GM18858 (cell line): Measurements from ENCODE around the gene SH3BP5L.

ENCODE experiments used
- ATAC-seq: cut with Tn5 transposase; IDR thresholded peaks from one replicate; pipeline ENCODE4 v1.9.1; 2021; ENCODE audit not compliant: unreplicated experiment

Gene SH3BP5L

DNA sequence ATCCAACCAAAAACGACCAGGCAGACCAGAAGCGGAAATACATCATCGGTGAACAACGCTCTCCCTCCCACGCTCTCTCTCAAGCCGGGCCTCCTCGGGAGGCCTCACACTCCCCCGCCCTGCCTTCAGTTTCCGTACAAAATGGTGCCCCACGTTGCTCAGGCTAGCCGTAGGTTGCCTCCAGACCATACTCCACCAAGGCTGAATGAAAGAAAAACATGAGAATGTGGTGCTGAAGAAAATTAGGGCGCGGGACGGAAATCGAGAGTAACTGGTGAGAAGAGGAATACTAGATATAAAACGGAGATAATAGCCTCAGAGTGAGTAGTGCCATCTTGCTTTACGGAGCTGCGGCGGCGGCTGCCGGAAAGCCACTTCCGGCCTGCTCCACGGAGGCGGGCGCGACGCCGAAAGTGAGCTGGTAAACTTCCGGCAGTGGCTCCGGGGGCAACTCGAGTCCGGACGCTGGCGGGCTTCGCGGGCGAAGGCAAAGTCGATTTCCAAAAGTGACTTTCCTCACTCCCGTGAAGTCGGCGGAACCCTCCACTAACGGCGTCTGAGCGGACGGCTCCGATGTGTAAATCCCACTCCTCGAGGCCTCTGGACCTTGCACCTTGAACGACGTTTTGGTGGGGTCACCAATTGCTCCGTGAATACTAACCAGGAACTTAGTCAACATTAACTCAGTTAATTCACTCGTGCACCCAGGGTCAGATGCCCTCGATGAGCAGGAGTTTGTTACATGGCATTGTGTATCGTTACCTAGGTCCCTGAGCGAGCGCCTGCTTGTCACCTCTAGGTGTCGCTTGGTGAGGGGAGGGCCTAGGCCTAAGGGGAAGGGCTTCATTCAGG is at the start of gene SH3BP5L:
TSS of gene SH3BP5L (minus strand) at position 7 of the 852 bp plus-strand sequence. CDS start 980 bp downstream, outside the sequence.
- peak; percentile 88 for ATAC-seq

DNA sequence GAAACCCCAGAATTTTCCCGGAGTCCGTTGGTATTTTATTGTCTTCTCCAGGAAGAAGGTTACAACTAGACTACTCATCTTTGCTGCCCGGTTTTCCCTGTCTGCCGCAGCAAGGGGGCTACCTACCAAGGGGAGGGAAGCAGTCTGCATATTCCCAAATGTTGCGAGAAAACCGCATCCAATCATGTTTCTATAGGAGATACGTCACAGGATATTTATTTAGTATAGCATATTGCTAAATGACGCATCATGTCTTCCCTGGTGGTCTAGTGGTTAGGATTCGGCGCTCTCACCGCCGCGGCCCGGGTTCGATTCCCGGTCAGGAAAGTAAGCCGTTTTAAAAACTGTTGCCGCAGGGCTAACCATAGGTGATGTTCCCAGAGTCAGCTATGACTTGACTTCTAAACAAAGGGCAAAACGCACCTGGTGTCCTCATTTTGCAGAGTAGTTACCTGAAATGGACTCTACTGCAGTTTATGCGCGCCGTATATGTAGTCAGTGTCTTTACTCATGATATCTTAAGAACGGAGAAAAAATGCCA is 48.3 kb upstream of the SH3BP5L start:
- peak; percentile 51 for ATAC-seq

DNA sequence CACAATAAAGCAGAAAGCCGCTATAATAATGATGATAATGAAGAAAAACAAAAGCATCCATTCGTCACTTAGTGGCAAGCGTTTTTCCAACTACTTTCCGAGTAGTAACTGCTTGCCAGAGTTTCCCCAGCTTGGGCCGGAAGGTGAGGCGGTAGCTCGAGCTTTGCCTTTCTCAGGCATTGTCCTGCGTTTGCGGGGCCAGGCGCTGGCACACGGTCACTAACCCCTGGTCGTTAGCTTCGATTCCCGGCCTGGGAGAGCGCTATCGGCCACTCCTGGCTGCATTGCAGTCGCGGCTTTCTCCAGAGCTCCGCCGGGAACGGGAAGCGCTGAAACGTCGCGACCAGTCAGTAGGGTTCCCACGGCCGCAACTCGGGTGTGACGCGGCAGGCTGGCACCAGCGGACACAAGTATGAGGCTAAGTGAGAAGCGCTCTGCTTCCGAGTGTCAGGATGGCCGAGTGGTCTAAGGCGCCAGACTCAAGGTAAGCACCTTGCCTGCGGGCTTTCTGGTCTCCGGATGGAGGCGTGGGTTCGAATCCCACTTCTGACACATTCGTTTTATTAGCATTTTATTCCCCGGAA is 47.8 kb upstream of the SH3BP5L start:
- ATAC-seq, result peak; percentile 60

DNA sequence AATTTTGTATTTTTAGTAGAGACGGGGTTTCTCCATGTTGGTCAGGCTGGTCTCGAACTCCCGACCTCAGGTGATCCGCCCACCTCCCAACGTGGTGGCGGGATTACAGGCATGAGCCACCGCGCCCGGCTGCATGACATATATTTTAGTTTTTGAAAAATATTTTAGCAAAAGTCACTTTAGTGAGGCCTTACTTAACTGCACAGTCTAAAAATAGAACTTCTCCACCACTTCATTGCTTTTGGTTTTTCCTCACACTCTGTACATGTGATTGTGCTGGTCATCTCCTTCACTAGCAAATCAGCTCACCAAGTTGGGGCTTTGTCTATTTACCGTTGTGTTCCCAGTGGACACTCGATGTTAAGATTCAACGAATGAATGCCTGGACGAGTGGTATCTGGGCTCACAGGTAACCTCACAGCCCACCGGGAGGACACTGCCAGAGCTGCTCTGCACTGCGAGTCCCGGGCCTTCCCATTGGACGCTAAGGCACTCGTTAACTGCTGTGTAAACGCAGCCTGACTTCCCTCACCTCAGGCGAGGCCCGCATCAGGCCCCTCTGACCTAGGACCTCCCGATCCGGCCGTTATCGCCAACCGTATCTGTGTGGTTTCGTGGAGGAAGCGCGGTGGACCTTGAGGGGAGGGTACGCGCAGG is 47.2 kb upstream of the SH3BP5L start:
- peak; percentile 22 for ATAC-seq

DNA sequence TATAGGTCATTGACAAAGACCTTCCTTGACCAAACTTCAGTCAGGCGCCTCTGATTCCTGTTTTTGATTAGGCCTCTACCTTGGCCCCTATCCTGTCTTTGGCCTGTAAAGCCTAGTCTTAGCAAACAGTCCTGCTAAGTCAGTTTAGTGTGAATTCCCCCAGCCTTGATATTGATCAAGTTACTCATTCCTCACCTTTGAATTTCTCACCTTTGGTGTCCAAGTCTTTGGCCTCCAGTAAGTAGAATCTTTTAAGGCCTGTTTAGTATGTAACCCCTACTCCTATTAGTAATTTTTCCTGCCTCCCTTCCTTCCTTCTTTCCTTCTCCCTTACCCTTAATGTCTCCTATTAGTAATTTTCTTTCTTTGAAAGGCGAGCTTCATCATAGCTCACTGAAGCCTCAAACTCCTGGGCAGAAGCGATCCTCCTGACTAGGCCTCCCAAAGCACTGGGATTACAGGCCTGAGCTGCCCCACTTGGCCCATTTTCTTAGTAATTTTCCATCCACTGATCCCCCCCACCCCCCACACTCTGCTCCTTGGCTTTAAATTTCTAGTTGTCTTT is 46.2 kb upstream of the SH3BP5L start:
- ATAC-seq, result no peak

DNA sequence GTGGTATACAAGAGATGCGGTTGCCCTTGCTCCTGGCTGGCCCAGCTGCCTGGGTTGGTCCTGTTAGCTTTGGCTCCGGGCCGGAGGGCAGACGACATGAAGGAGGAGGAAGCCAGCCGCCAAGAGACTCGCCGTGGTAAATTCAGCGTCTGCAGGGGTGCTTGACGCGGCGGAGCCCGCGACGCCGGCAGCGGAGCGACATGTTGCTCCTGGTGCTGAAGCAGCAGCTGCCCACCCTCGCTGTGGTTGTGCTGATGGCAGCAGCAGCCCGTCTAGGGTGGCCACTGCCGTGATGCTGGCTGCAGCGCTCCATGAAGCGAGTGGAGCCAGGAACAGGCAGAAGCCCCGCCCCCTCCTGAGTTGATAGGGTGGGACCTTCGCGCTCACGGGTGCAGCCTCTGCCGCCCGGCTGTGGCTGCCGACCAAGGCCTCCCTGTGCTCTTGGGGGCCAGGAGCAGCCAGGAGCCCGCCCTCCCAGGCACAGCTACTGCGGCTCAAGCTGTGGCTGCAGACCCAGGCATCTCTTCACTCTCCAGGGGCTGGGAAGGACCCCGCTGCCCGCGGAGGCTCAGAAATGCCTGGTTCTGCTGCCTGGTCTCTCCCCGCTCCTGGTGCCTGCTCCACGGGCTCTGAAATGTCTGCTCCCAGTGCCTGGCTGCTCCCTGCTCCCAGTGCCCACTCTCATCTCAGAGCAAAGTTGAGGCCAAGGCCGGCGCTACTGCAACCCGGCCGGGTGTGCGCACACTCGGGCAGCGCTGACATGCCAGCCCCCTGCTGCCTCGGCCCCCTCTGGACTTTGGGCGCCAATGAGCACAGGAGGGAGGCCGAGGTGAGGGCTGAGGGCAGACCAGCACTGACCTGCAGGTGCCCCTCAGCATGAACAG is 37.5 kb upstream of the SH3BP5L start:
- ATAC-seq, result peak; percentile 44

DNA sequence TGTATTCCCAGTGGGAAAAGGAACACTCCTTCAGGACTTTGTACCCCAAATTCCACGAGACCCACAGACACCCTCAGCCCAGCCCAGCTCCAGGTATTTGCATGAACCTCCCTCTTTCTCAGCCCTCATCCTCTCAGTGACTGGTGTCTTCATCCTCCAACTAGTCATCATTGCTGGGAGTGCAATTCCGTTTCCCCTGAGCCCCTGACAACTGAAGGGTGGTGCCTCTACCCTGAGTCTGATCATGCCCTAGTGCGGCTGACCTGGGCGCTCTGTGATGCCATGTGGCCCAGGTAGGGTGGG is 36.9 kb upstream of the SH3BP5L start:
- peak; percentile 0 for ATAC-seq

DNA sequence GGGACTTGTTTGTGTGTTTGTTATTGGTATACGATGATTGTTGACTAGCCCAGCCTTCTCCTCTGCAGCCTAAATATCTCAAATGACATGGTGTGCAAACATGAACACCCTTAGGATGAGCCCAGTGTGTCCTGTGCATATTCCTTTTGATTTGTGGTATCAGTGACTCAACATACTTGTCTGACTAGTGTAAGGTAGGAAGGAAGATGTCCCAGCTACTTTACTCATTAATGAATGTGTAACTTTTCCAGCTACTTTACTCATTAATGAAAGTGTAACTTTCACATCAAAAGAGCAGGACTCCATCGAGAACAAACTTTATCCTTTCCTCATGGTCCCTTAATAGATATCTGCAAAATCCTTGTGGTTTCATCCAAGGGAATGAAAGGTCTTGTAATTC is 35.9 kb upstream of the SH3BP5L start:
- ATAC-seq, result no peak

DNA sequence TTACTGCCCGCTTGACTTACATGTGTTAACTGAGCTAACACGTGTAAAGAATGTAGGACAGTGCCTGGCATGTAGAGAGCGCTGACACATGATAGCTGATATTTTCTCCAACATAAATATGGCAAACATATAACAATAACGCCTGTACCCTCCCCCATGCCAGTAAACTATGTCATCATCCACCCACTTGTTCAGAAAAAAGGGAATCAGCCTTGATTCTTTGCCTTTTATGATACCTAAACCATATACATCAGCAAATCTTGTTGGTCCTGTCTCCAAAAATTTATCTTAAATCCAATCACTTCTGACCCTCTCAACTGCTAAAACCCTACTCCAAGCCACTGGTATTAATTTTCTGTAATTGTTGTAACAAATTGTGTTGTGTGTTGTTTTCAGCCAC is 34.3 kb upstream of the SH3BP5L start:
- no peak for ATAC-seq

DNA sequence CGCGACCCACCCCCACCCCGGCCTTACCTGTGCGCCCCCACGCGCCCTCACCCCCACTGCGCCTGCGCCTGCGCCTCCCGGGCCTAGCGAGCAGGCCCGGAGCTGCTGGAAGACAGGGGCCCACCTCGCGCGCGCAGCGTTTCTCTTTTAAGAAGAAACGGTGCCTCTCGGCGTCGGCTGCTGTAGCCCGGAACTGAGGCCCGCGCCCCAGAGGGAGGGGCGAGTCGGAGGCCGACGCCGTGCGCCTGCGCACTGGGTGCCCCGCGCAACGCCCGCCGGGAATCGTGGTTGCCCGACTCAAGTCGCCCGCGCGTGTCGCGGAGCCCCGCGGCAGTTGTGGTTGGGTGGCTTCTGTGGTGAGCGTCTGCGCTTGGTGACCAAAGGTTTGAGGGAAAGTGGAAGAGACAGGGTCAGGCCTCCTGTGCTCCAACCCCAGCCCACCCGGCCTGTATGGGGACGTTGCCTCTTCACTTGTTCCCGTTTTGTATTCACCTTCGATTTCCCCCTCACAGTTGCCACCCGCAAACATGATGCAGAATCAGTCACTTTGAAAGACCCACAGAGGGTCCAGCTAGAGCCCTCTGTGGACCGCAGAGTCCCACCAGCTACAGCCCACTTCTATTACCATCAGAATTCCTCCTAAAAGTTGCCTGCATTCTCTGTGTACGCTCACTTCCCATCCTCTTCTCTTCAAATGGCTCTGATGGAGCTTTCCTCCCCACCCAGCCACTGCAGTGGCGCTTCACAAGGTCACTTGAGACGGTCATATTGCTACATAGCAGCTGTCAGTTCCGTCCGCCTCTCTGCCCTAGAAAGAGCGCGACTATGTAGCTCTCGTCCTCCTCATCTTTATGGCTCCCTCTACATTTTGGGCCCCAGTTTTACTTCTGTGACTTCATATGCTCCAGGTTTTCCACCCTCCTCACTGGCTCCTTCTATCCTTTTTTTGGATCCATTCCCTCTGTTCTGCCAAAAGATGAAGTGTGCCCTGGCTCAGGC is 33.5 kb upstream of the SH3BP5L start, which contains the start of gene ZNF692:
TSS of gene ZNF692 (minus strand) at position 195 of the 999 bp plus-strand sequence. CDS start 776 bp downstream, outside the sequence.
- ATAC-seq, result peak; percentile 71

DNA sequence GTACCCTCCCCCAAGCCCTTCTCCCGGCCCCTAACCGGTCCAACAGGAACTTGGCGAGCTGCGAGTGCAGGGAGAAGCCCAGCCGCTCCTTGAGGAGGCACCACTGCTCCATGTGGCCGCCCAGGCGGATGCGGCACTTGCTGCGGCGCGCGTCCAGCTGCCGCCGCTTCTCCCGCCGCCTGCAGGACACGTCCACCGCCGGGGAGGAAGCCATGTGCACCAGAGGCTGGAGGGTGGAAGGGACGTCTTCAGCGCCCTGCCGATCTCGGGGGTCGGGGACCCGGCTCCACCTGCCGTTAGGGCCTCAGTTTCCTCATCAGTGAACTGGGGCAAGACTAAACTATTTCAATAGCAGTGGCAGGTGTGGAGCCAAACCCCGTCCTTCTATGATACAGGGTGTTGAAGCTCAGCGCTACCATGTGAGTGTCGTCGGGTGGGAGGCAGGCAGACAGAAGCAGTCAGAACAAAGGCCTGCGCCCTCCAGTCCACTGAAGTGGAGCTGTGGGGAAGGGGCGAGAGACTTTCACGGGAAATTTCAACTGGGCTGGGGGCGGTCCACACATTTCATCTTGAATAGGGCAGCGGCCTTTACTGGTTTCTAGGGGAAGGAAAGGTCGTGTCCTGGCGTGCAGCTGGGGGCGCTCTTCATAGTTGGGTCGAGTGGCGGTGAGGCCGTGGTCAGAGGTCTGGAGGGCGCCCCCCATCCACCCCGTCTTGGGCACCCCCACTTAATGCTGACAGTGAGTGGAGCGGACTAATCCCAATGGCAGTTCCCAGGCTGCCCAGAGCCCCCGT is 32.6 kb upstream of the SH3BP5L start:
- ATAC-seq, result peak; percentile 19

DNA sequence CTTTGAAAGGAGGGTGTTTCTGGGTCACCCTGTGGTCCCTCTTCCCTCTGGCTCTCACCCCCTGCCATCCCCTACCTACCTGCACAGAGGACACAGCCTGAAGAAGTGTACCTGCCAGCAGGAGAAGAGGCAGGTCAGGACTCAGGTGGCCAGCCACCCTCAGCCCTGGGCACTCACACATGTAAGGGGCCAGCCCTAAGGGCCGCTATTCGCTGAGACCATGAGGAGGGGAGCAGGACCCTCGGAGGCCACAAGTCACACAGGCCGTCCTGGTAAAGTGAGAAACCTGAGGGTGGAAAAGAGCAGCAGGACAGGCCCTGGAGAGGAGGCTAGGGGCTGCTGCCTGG is 32.0 kb upstream of the SH3BP5L start:
- ATAC-seq, result no peak

DNA sequence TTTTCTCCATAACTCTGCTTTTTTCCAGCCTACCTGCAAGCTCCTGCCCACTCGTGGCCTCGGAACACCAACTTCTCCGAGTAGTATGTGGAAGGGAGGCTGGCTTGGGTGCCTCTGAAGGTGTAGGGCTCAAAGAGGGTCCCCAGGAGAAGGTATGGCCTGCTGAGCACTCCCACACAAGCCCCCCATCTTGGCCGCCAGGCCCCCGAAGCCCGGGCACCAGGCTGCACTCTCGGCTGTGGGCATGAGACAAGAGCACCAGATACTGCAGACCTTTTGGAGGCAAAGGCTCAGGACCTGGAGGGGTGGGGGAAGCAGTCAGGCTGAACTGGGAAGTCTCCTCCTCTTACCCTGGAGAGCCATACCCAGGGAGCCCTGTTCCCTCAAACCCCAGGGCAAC is 31.5 kb upstream of the SH3BP5L start:
- ATAC-seq, result no peak

DNA sequence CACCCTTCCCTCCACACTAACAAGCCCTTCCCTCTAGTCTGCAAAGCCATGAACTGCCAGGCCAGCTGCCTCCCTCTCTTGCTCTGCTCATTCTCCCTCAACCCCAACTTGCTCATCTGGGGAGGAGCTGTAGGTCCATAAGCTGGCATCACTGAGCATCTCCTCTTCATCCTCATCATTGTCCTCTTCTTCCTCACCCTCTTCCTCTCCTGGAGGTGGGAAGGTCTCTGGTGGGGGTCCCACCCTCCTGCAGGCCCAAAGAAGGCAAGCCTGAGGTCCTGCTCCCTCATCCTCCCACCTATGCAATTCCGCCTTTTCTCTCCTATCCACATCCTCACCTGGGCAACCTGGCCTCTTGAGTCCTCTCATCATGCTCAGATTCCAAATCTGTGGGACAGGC is 30.5 kb upstream of the SH3BP5L start:
- ATAC-seq, result no peak

DNA sequence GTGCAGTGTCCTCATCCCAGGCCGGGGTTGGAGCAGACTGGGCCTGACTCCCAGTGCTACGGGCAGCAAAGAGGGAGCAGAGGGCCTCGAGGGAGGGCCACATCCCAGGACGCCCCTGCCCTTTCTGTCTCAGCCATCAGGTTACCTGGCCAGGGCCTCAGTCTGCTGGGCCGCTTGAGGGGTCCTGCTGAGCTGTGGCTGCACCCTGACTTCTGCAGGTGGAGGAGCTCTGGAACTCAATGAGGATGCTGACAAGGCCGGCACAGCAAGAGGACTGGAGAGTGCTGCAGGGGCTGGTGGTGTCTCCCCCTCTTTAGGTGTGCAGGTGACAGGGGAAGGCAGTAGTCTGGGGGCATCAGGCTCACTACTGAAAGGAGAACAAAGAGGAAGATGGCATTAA is 29.9 kb upstream of the SH3BP5L start:
- ATAC-seq, result no peak

DNA sequence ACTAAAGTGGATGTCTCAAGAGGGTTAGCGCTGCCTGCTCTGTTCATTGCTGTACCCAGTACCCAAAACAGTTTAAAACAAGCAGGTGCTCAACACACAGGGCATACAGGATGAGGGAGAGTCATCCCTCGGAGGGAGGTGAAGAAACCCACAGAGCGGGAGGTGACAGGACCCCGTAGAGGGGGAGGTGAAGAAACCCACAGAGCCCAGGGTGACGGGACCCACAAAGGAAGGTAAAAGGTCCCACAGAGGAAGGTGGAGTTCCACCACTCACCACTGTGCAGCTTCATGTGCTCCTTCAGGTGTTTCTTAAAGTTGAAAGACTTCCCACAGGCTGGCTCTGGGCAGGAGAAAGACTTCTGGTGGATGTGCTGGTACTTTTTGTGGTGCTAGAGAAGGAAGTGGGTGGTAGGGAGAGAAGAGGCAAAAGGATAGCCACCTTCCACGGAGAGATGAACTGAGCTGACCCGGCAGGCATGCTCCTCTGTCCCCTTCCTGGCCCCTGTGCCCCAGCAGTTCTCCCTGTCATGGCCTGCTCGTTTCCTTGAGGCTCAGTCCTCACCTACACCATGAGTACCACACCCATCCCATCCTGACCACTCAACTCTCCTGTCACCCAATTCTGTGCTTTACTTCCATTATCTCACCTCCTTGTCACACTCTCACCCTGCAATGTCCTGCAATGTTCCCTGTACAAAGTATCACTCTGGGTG is 28.1 kb upstream of the SH3BP5L start:
- ATAC-seq, result no peak

DNA sequence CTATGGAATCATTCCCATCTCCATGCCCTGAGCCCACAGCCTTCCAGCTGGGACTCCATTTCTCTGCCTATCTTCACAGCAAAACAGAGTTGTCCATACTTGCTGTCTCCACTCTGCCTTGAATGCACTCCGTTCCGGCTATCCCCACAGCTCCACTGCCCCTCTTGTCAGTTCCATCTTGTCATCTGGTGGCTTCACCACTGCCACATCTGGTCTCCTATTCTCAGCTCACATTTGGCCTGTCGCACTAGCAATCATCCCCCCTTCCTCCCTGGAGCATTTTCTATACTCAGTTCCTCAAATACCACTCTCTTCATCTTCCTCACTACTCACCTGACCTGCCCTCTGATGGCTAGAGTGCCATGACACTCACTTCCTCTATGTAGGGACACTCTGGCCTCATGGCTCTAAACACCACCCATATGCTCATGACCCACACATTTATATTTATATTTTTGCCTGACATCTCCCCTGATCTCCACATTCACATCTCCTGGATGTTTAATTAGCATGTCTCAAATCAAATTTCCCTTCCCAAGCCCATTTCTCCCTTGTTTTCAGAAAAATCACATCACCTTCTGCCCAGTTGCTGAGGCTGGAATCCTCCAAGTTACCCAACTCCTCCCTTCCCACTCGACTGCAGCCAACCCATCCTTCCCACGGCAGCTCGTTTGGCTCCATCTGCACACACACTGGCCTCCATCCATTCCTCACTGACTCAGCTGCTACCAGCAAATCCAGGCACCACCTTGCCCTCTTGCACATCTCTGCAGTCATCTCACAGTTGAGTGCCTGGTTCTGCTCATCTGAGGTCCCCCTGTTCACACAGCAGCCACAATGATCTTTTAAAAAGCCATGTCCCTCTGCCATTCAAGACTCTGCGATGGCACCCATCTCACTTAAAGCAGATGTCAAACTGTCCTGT is 27.0 kb upstream of the SH3BP5L start:
- peak; percentile 36 for ATAC-seq
